C4-2B (cell line): ENCODE results near the gene SEZ6L.

ENCODE experiments used
- ZFX ChIP-seq: fragments of 450-650 bp; IDR thresholded peaks from 2 replicates; pipeline ENCODE4 v1.6.1; 2017
- TF ChIP-seq, protein P1 (sequence below): fragments of 450-650 bp; conservative IDR thresholded peaks from 2 replicates; pipeline ENCODE4 v1.5.1; 2017; ENCODE audit warnings: mild to moderate bottlenecking

DNA sequence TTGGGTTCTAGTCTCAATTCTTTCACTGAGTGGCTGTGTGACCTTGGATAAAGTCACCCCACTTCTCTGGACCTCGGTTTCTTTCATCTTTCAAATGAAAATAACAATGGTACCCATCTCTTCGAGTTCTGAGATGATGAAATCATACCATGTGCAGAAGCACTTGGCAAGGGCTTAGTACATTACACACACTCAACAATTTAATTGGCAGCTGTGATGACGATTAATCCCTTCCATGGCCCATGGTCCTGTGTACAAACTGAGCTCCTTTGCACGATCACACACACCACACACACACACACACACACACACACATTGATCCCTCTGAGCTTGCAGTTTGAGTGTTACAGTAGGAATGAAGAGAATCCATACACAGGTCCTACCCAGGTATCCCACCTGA, 156.4 kb downstream of the SEZ6L start:
- TF ChIP-seq, protein P1, sequence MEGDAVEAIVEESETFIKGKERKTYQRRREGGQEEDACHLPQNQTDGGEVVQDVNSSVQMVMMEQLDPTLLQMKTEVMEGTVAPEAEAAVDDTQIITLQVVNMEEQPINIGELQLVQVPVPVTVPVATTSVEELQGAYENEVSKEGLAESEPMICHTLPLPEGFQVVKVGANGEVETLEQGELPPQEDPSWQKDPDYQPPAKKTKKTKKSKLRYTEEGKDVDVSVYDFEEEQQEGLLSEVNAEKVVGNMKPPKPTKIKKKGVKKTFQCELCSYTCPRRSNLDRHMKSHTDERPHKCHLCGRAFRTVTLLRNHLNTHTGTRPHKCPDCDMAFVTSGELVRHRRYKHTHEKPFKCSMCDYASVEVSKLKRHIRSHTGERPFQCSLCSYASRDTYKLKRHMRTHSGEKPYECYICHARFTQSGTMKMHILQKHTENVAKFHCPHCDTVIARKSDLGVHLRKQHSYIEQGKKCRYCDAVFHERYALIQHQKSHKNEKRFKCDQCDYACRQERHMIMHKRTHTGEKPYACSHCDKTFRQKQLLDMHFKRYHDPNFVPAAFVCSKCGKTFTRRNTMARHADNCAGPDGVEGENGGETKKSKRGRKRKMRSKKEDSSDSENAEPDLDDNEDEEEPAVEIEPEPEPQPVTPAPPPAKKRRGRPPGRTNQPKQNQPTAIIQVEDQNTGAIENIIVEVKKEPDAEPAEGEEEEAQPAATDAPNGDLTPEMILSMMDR = no peak
- no peak for TF ChIP-seq ZFX
